G401.6 (cell line): ENCODE results near the gene HMGB1.
"Not testable (repeated sequence)": the region's sequence is repeated elsewhere in the genome, so short reads cannot be mapped to it uniquely, and the experiment has no call there.

Source experiments
- FAIRE-seq: peaks from 2 replicates; lab custom pipeline; 2012; peaks lifted over from hg19 to GRCh38; lab: Jason Lieb, UNC

Gene HMGB1

DNA sequence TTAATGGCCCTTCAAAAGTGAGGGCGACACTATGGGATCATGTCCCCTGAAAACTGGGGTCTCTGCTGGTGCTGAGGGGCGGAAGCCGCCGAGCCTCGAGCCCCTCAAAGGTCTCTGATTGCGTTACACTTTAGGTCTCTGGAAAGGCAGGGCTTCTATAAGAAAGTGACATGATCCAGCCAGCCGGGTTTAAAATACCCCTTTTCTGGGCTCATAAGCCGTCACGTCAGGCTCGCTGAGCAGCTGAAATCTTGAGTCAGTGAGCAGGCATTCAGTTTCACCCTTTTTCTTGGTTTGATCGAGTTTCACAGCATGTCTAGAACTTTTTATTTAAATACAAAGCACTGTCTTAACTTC, 600 bp upstream of the HMGB1 start:
- FAIRE-seq: no peak

DNA sequence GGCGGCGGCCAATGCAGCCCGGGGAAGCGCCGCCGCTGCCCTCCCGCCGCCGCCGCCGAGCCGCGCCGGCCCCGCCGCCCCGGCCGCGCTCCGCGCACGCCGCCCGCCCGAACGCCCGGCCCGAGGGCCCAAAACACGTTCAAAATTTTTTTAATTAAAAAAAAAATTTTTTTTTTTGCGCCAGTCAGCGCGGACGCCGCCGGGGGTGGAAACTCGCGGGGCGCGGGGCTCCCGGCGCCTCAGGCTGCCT, 468 bp downstream of the HMGB1 start:
- no peak for FAIRE-seq

DNA sequence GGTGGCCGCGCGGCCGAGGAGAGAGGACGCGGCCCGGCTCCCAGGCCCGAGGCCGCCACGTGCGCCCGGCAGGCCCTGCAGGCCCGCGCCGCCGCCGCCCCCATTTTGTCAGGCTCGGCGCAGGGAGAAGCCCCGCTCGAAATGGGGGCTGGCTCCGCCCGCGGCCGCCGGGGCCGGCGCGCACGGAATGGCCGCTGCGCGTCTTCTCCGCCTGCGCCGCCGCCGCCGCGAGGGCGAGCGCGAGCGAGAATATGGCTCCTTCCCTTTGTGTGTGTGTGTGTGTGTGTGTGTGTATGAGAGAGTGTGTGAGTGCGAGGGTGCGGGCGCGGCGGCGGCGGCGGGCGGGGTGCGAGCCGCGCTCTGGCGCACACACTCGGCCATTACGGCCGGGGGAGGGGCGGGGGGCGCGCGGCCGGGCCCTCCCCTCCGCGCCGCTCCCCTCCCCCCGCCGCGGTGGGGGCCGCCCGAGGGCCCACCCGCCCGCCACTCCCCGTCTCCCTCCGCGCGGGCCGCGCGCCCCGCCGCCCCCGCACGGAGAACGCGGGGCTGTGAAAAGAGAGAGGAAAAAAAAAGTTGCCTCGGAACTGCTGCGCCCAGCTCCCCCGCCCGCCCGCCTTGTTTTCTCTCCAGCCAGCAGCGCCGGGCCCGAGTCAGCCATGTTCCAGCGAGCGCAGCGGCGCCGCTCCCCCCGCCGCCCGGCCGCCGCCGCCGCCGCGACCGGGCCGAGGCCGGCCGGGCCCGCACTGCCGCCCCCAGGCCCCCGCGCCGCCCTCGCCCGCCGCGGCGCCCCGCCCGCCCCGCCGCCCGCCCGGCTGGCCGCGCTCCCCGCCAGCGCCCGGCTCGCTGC, 1.0 kb downstream of the HMGB1 start:
- no peak for FAIRE-seq

DNA sequence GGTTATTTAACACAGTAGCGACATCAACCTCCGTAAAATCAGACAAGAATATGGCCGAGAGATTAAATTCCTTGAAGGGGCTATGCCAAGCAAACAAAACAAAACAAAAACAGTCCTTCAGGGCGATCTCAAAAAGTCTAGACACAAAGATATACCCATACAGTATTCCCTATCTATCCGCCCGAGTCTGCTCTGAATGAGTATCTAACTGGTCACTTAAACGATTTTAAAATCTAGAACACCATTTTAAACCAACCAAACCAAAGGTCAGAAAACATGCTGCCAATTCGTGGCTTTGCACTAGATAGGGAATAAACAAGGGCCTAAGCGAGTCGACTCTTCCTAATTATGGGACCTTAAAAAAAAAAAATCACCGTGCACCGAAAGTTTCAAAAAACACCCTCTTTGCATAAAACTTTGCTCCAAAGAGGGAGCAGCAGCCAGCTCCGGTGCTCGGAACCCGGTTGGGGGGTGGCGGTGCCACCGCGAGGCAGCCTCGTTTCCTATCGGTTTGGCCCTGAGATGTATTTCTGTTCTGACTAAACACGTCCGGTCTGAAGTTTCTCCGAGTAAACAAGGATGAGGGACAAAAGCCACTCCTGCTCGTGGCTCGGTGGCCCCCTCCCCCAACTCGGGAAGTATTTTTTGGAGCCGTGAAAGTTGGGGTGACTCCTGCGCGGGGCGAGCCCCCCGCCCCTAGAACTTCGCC, 1.8 kb downstream of the HMGB1 start:
- no peak for FAIRE-seq

DNA sequence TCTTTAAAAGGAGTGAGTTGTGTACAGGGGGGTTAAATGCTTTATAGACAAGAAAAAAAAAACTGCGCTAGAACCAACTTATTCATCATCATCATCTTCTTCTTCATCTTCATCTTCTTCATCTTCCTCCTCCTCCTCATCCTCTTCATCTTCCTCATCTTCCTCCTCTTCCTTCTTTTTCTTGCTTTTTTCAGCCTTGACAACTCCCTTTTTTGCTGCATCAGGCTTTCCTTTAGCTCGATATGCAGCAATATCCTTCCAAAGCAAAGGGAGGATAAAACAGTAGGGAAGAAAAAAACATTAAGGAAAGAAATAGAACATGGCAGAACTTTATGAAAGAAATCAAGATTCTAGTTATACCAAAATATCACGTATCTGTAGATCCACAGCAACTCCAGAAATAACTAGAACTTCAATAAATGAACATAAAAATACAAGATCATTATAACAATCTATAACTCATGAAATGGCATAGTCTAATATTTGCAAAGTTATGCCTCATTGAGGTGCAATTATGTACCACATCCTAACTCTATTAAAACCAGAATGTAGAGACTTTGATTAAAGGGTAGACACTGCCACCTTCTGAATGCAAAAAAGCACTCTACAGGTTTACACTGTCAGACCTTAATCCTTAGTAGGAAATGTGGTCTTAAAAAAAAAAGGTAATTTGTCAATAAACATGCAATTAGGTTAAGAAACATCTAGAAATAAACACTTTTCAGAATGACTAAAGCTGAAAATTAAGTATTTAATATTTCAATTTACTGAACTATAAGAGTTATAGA, 4.3 kb downstream of the HMGB1 start:
- peak; percentile 53 for FAIRE-seq

DNA sequence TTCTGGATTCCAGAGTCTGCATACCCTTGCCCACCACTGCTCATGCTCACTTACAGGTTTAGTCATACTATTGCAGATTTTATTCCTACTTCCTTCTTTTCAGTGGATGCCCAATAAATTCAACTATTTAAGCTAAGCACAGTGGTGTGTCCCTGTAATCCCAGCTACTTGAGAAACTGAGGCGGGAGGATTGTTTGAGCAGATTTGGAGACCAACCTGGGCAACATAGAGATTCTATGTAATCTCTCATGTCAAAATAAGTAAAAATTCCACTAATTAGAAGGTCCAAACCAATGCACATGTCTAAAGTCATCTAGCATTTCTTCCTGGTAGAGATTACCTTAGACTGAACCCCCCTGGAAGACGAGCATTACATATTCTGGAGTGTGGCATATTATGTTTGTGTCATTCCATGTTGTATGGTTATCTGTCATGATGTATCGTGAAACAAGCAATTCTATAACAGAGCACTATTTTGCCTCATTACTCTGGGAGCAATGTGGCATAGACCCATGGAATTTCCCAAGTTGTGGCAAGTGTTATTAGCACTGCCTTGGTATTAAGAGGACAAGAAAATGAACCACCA, 8.3 kb downstream of the HMGB1 start:
- no peak for FAIRE-seq

DNA sequence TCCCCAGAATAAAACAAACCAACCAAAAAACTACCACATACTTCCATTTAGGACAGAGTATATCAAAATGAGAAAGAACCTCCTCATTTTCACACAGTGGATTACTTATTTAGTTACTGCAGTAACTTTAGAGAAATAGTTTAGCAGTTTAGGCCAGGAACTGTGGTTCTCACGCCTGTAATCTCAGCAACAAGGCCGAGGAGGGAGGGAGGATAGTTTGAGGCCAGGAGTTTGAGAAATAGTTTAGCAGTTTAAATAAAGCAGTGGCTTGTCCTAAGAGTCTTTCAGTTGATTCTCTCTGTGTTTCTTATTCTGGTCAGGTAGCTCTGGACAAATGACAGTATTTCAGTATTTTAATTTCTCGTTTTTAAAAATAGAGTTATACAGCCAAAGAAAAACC, 9.4 kb downstream of the HMGB1 start:
- peak; percentile 89 for FAIRE-seq

DNA sequence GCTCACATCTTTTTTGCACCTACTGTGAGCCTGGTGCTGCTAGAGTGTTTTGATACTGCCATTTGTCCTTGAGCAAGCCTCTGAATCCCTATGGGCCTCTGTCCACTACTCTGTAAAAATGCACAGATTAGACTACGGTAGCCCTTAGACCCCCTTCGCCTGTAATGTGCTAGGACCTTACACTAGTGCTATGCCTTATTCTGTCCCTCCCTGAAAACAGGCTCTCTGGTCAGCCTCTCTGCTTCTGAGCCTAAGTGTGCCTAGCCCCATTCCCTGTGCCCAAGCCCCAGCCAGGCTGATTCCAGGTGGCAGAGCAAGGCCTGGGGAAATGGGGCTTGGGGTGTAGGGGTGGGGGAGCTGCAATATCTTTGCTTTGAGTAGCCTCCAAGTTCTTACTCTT, 10.7 kb downstream of the HMGB1 start:
- FAIRE-seq: no peak

DNA sequence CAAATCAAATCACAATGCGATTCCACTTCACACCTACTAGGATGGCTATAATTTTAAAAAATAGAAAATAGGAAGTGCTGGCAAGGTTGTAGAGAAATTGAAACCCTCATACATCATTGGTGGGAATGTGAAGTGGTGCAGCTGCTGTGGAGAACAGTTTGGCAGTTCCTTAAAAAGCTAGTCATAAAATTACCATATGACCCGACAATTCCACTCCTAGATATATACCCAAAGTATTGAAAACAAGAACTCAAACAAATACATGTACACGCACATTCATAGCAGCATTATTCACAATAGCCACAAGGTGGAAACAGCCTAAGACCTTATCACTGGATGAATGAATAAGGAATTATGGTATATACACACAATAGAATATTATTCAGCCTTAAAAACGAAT, 12.0 kb downstream of the HMGB1 start:
- no peak for FAIRE-seq

DNA sequence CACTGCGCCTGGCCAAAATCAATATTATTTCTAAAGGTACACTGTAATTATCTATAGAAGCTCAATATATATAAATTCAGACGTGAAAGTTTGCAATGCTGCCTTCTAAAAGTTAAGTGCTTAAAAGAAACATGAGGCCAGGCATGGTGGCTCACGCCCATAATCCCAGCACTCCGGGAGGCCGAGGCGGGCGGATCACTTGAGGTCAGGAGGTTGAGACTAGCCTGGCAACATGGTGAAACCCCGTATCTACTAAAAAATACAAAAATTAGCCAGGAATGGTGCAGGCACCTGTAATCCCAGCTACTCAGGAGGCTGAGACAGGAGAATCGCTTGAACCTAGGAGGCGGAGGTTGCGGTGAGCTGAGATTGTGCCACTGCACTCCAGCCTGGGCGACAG, 14.3 kb downstream of the HMGB1 start:
- not testable (repeated sequence) for FAIRE-seq

DNA sequence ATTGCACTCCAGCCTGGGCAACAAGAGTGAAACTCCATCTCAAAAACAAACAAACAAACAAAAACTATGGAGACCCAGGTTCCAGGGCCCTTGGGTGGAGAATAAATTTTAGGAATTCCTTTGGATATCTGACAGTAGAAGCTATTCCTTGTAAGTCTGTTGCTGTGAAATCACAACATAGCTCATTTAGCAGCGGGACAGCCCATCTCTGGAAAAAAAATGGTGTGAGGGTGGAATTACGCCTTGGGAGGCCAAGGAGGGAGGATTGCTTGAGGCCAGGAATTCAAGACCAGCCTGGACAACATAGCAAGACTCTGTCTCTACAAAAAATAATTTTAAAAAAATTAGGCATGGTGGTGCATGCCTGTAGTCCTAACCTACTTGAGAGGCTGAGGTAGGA, 15.7 kb downstream of the HMGB1 start:
- no peak for FAIRE-seq

DNA sequence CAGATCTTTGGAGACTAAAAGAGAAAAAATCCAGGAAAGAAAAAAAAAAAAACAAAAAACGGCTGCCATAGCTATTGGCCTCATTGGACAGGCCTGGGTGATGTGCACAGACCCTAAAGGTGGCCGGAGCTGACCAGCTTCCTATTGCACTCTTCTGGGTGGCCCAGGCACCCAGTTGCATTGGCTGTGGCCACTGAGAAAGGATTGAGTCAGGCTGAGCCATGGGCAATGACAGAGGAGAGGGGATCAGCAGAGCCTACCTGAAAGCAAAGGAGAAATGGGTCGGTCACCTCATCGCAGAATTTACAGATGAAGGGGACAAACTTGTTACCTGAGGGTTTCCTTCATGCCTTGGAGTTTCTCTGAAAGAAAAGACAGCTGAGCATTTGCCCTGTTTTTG, 17.3 kb downstream of the HMGB1 start:
- no peak for FAIRE-seq

DNA sequence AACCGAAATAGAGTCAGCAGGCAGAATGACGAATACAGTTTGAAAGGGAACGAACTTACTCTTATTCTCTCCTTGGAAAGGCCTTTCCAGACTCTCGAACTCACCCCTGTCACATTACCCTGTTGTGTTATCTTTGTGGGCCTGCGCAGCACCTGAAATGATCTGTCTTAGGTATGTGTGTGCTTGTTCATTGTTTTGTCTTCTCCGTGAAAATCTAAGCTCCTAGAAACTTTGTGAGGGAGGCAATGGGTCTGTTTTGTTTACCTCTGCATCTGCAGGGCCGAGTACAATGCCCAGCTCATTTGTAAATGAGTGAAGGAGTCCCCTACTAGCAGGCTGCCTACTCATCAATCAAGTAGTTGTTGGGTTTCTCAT, 19.6 kb downstream of the HMGB1 start:
- FAIRE-seq: no peak

DNA sequence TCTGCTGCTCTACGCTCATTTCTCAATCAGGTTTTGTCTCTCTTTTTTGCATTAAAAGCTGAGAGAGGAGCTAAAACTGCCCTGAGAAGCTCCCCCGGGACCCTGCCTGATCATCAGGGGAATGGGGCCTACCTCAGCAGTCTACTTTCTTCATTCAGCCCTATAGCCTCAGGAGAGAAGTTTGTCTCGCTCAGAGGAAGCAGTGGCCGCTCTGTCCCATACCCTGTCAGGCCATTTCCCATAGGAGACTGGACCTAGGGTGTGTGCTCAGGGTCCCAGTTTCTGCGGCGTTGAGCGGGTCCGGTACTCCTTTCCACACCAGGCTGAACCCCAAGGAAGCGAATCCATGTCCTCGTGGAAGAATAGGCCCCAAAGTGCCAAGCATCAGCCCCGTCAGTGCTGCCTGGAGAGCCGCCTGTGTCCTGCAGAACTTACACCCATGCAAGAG, 21.8 kb downstream of the HMGB1 start:
- no peak for FAIRE-seq

DNA sequence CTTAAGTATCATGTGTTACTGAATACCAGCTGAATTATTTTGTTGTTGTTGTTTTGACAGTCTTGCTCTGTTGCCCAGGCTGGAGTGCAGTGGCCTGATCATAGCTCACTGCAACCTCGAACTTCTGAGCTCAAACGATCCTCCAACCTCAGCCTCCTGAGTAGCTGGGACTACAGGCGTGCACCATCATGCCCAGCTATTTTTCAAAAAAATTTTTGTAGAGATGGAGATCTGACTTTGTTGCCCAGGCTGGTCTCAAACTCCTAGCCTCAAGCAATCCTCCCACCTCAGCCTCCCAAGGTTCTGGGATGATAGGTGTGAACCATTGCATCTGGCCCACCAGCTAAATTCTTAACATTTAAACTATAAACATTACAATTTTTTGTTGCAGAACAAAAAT, 22.2 kb downstream of the HMGB1 start:
- not testable (repeated sequence) for FAIRE-seq

DNA sequence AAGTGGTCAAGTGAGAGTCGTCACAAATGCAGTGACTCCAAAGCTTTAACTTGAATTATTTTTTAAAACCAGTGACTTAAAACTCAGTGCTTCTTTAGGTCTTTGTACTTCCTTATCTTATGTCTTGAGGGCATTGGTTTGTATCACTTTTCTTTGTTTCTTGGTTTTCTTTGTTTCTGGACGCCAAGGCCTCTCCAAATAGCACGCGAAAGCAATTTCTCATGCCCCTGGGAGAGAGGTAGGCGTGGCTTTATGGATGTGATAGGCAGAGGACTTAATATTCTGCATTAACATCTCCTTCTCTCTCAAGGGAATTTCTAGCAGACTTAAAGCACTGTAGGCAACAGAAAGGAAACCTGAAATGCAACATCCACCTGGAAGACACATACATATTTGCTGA, 22.8 kb downstream of the HMGB1 start:
- FAIRE-seq: no peak

DNA sequence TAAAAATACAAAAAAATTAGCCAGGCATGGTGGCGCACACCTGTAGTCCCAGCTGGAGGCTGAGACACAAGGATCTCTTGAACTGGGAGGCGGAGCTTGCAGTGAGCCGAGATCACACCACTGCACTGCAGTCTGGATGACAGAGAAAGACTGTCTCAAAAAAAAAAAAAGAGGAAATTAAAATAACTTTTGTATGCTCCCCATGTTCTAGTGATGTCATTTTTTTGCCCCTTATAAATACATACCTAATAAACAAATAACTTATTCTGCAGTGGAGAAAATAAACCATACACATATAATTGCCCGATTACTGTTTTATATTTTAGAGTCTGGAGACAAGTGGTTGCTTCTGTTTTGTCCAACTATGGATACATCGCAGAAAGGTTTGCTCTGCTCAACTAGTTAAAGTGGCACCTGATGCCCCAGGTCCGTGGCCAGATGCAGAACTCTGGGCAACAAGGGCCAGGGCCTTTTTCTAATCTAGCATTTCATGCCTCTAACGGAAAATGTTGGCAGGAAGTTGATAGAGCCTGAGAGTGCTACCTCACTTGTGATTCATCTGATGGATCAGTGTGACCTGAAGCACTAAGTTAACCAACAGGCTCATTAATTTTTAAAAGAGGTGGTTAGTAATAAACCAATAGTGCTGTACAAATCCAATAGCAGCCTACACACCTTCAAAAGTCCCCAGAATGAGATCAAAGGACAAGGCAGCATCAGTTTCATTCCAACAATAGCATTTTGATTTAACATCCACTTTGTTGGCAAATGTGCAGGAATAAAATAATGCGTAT, 24.6 kb downstream of the HMGB1 start:
- no peak for FAIRE-seq

DNA sequence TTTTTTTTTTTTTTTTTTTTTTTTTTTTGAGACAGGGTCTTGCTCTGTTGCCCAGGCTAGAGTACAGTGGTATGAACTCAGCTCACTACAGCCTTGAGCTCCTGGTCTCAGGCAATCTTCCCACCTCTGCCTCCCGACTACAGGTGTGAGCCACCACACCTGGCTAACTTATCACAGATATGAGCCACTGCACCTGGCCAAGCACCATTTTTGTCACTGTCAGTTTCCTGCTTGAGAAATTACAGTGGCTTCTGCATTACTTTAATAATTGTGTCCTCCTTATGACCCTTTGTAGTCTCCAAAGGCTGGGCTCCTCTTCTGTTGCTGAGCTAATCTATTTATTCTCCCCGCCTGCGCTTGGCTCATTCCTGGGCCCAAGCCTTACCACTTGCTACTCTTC, 27.4 kb downstream of the HMGB1 start:
- no peak for FAIRE-seq

DNA sequence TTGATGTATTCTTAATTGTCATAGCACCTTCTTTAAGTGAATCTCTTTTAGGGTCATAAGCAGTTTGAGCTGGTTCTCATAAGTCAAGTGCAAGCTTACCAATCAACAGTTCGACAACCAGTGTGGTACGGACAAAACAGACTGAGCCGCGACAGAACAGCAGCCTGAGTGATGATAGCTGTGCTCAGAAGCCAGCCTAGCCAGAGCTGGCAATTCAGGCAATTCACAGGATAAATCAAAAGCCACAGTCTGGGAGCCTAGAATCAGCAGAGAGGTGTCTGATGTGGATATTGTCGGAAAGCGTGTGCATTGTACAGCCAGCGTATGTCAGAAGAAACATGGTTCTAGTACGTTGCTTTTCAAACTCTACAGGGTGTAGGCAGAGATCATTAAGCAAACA, 28.6 kb downstream of the HMGB1 start:
- FAIRE-seq: no peak

DNA sequence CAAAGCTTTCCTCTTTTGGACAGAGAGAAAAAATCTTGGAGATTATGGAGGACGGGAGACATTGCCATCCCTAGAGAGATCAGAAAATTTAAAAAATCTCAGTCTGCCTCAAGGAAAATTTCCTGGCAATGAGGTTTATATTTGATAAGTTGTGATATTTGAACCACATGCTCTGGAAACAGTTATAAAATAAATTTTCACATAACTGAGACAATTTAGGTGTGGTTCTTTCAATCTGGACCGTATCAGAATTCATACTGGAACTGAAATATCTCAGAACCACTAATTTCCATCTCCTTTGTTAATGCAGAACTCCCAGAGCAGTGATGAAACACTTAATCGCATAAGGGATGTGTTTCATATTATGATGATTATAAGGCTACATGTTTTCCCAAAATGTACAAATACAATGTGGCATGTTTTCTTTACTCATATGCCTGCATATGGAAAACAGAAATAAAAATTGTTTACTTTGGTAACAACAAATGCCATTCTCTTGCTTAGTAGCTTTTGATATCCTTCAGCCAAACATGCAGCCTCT, 29.8 kb downstream of the HMGB1 start:
- FAIRE-seq: no peak

DNA sequence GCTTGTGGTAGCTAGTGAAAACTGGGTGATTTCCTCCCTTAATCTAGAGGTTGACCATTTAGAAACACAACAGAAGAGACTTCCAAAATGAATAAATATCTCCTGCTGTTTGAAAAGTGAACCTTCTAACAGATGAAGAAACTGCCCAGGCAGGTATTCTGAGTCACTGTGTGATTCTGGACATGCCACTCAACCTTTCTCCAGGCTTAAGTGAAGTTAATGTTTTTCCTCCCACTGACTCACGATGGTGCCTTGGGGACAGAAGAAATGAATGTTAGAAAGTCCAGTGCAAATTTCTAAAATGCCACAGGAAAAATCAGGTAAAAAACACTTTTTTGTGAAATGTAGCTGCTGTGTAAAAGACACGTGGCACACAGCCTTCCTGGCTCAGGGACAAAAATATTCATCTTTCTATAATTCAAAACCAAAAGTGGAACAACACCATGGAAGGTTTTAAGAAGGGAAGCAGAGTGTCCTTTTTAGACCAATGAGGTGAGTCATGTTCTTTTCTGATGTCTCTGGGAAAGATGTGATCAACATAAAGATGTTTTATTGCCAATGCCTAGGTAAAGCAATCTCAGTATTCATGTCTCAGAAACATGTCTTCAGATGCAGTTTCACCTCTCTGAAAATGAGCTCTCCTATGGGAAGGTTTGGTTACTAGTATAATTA, 34.3 kb downstream of the HMGB1 start:
- no peak for FAIRE-seq
